ENCODE data around the gene VLDLR.

DNA sequence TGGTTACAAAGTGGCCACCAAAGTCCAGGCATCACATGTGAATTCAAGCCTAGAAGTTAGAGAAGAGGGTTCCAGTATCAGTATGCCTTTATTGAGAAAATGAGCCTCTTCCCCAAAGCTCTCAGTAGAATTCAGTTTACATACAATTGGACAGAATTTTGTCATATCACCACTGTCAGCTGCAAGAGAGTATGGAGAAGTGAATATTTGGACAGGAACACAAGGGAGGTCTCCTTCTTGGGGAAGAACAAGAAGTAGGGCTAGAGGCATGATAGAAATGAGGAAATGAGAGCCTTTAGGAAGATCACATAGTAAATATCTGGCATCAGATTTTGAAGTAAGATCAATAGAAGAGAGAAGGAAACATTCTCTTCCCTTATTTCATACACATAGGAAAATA lies 27.8 kb upstream of the VLDLR start:
- TF ChIP-seq, protein P1, sequence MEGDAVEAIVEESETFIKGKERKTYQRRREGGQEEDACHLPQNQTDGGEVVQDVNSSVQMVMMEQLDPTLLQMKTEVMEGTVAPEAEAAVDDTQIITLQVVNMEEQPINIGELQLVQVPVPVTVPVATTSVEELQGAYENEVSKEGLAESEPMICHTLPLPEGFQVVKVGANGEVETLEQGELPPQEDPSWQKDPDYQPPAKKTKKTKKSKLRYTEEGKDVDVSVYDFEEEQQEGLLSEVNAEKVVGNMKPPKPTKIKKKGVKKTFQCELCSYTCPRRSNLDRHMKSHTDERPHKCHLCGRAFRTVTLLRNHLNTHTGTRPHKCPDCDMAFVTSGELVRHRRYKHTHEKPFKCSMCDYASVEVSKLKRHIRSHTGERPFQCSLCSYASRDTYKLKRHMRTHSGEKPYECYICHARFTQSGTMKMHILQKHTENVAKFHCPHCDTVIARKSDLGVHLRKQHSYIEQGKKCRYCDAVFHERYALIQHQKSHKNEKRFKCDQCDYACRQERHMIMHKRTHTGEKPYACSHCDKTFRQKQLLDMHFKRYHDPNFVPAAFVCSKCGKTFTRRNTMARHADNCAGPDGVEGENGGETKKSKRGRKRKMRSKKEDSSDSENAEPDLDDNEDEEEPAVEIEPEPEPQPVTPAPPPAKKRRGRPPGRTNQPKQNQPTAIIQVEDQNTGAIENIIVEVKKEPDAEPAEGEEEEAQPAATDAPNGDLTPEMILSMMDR (IDR thresholded peaks at IDR 0.05) = no peak
- TF ChIP-seq POLR2A (IDR thresholded peaks at IDR 0.05) = no peak

All from heart left ventricle (tissue), 13 donors.